Tibial nerve (tissue), 3 donors: ENCODE data around the gene SYCE3.

Experiments
- CTCF ChIP-seq, 5 experiments: fragments of 200-600 bp in 3 of 5; fragments of 450-650 bp in 2 of 5; sonication (generic) in 3 of 5; IDR thresholded peaks; one replicate each; pipeline ENCODE4 v1.5.1; 2016 to 2019; ENCODE audit warnings: antibody characterized with exemption in 5 of 5, mild to moderate bottlenecking in 3 of 5, moderate library complexity in 2 of 5
- POLR2A ChIP-seq, 2 donors: fragments of 450-650 bp; IDR thresholded peaks; one replicate each; pipeline ENCODE4 v1.6.1; 2017; ENCODE audit warnings: antibody characterized with exemption in 2 of 2, mild to moderate bottlenecking in 2 of 2, moderate library complexity in 2 of 2

GRCh38 chr22:50567721-50568252 lies 5.1 kb upstream of the SYCE3 start:
- TF ChIP-seq CTCF (IDR thresholded peaks at IDR 0.05) (no peak), POLR2A (IDR thresholded peaks at IDR 0.05) (no peak)
